ENCODE data around the gene TXNDC8.

Gene TXNDC8

GRCh38 chr9:110337727-110338126 lies at the start of gene TXNDC8:
TXNDC8 (minus strand) TSS chr9:110337863.
- Histone ChIP-seq H3K4me3 (ENCODE audit: low read length) (no peak within 1 kb of the TSS), H3K9me3 (ENCODE audit: insufficient read depth, low read length) (no peaks in the 10 kb centered on the region), H2AFZ (ENCODE audit: low read depth, low read length) (no peak within 1 kb of the TSS), H4K20me1 (ENCODE audit: insufficient read depth, low read length) (no peaks in the 10 kb centered on the region), H3K4me1 (ENCODE audit: low read length) (peaks cover 36% of the 10 kb centered on the region), H3K9ac (ENCODE audit: low read length) (no peak within 1 kb of the TSS), H3K4me2 (ENCODE audit: low read length) (no peak within 1 kb of the TSS), H3K27ac (ENCODE audit: low read length) (no peak within 1 kb of the TSS), H3K36me3 (replicated peaks; ENCODE audit: low read depth, low read length) (peaks cover 12% of the 10 kb centered on the region), H3K27me3 (ENCODE audit: low read depth, low read length) (no peaks in the 10 kb centered on the region), H3K79me2 (ENCODE audit: low read length) (no peaks in the 10 kb centered on the region)
- TF ChIP-seq CTCF (IDR thresholded peaks at IDR 0.05; ENCODE audit: low read depth, low read length) (no peak), EZH2phosphoT487 (IDR thresholded peaks at IDR 0.05; ENCODE audit: low read depth) (no peak)

- no peak for TF ChIP-seq CTCF (IDR thresholded peaks at IDR 0.05; ENCODE audit: low read depth, low read length)
- TF ChIP-seq EZH2phosphoT487 (IDR thresholded peaks at IDR 0.05; ENCODE audit: low read depth): no peak
- H3K9me3 ChIP-seq (ENCODE audit: insufficient read depth, low read length): no peaks in the 10 kb centered on the region
- no peak overlapping the region for H3K27ac ChIP-seq (ENCODE audit: low read length)
- H3K36me3 ChIP-seq (replicated peaks; ENCODE audit: low read depth, low read length): no peaks in the 10 kb centered on the region
- no peak overlapping the region for H2AFZ ChIP-seq (ENCODE audit: low read depth, low read length)
- no peaks in the 10 kb centered on the region for H4K20me1 ChIP-seq (ENCODE audit: insufficient read depth, low read length)
- no peak overlapping the region for H3K9ac ChIP-seq (ENCODE audit: low read length)
- H3K4me1 ChIP-seq (ENCODE audit: low read length): no peaks in the 10 kb centered on the region
- no peaks in the 10 kb centered on the region for H3K79me2 ChIP-seq (ENCODE audit: low read length)
- no peak overlapping the region for H3K4me3 ChIP-seq (ENCODE audit: low read length)
- H3K4me2 ChIP-seq (ENCODE audit: low read length): no peak overlapping the region
- H3K27me3 ChIP-seq (ENCODE audit: low read depth, low read length): peaks cover 7% of the 10 kb centered on the region; the same call in 1 of the 2 replicates
Observed at GRCh38 chr9:110383491-110383890, 45.8 kb upstream of the TXNDC8 start.

- Histone ChIP-seq H3K4me2 (ENCODE audit: low read length) (no peak overlapping the region), H3K9ac (ENCODE audit: low read length) (no peak overlapping the region), H3K36me3 (replicated peaks; ENCODE audit: low read depth, low read length) (no peaks in the 10 kb centered on the region), H3K9me3 (ENCODE audit: insufficient read depth, low read length) (no peaks in the 10 kb centered on the region), H3K27me3 (ENCODE audit: low read depth, low read length) (peaks cover 7% of the 10 kb centered on the region), H3K4me3 (ENCODE audit: low read length) (no peak overlapping the region), H2AFZ (ENCODE audit: low read depth, low read length) (no peak overlapping the region), H4K20me1 (ENCODE audit: insufficient read depth, low read length) (no peaks in the 10 kb centered on the region), H3K79me2 (ENCODE audit: low read length) (no peaks in the 10 kb centered on the region), H3K27ac (ENCODE audit: low read length) (no peak overlapping the region), H3K4me1 (ENCODE audit: low read length) (no peaks in the 10 kb centered on the region)
- TF ChIP-seq EZH2phosphoT487 (IDR thresholded peaks at IDR 0.05; ENCODE audit: low read depth): no peak
- no peak for TF ChIP-seq CTCF (IDR thresholded peaks at IDR 0.05; ENCODE audit: low read depth, low read length)
Observed at GRCh38 chr9:110382731-110383130, 45.1 kb upstream of the TXNDC8 start.

- Histone ChIP-seq H3K9me3 (ENCODE audit: insufficient read depth, low read length) (no peaks in the 10 kb centered on the region), H2AFZ (ENCODE audit: low read depth, low read length) (no peak overlapping the region), H3K4me2 (ENCODE audit: low read length) (no peak overlapping the region), H3K27me3 (ENCODE audit: low read depth, low read length) (peaks cover 11% of the 10 kb centered on the region; the same call in 1 of the 2 replicates), H3K36me3 (replicated peaks; ENCODE audit: low read depth, low read length) (no peaks in the 10 kb centered on the region), H3K79me2 (ENCODE audit: low read length) (no peaks in the 10 kb centered on the region), H3K27ac (ENCODE audit: low read length) (no peak overlapping the region), H3K4me3 (ENCODE audit: low read length) (no peak overlapping the region), H3K4me1 (ENCODE audit: low read length) (no peaks in the 10 kb centered on the region), H4K20me1 (ENCODE audit: insufficient read depth, low read length) (no peaks in the 10 kb centered on the region), H3K9ac (ENCODE audit: low read length) (no peak overlapping the region)
- no peak for TF ChIP-seq EZH2phosphoT487 (IDR thresholded peaks at IDR 0.05; ENCODE audit: low read depth)
- no peak for TF ChIP-seq CTCF (IDR thresholded peaks at IDR 0.05; ENCODE audit: low read depth, low read length)
Observed at GRCh38 chr9:110371411-110372007, 33.8 kb upstream of the TXNDC8 start.
